ENCODE measurements around the gene MATCAP1. TPM values are rescaled to one million over a fixed set of nuclear protein-coding genes. Genes with fewer than 3 reads are reported as not detected.

Gene MATCAP1
- total RNA-seq (2021; fragmentation: NEBNext Ultra II Directional; extraction: Animal tissue kit (Norgen Biotek cat#: 25700)) (22.9 and 23.1 TPM in 2 replicates), polyA plus RNA-seq (2011; rRNA removed) (27.5 and 38.0 TPM in 2 replicates), polyA minus RNA-seq (2011; rRNA and poly(A)+ RNA removed) (11.5 and 14.2 TPM in 2 replicates)
- 36.8 TPM for polyA plus RNA-seq (2011; cell fraction: cytosol; rRNA removed)
- 218 TPM for polyA plus RNA-seq (2011; cell fraction: nucleus; rRNA removed)
- 23.0 to 37.9 TPM (median 32.2 TPM) in 4 replicates for polyA plus RNA-seq (2012, experiment 1 of 2)
- polyA plus RNA-seq (2012, experiment 2 of 2), result 11.4 TPM
- polyA plus RNA-seq (2013, experiment 1 of 2), result 13.5 TPM
- polyA plus RNA-seq (2013, experiment 2 of 2), result 13.1 TPM
- polyA minus RNA-seq (2011; cell fraction: cytosol; rRNA and poly(A)+ RNA removed), result 9.8 TPM
- 36.5 TPM for polyA minus RNA-seq (2011; cell fraction: nucleus; rRNA and poly(A)+ RNA removed)
- long read RNA-seq, experiment 1, result 0 reads
- long read RNA-seq, experiment 2, partial matches to known transcripts, result 0 of 9 reads
- long read RNA-seq, experiment 2, other reads (novel, unspliced or antisense), result 8 of 9 reads

DNA sequence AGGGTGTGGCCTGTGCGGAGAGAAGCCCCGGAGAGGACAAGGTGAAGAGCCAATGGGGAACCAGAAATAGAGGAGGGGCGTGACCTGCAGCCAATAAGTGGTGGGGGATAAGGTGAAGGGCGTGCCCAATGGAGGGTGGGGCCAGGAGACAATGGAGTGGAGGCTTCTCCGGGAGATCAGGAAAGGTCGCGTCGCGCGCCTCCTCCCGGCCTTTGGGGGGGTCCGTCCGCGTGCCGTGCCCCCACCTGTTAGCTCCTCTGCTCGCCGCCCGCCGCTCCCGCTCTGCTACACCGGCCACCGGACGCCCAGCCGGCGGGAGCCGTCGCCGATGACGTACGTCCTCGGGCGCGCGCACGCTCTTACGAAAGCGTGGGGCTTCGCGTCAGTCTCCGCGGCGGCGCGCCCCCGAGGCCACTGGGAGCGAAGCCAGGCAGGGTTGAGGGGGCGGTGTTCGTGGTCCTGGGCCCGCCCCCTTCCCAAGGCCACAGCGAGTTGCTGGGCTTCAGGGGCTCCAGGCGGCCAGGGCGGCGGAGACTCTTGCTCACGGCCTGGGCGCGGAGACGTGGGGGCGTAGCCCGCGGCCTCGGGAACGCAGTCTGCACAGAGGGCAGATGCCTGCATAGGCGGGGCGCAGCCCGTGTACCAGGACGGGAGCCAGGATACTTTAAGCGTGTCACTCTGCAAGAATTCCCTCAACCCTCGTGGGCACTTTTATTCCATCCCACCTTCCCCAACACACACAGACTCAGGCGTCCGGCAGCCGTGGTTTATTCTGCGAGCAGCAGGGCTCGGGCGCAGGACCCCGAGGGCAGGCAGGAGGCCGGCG lies at the start of gene MATCAP1:
Gene MATCAP1, minus strand, starts transcription at position 337 of the 826 bp plus-strand sequence. CDS start 3,353 bp downstream, outside the sequence.
- Histone ChIP-seq H2BK120ac (replicated peaks; ENCODE audit: low read depth, low read length) (no peak within 1 kb of the TSS), H3K23ac (ENCODE audit: insufficient read length) (no peak within 1 kb of the TSS), H4K20me1 (replicated peaks in 1 of 2; ENCODE audit: control insufficient read depth in 1 of 2, insufficient read depth in 2 of 2, low read length in 2 of 2) (peaks cover 2 to 24% of the 10 kb centered on the region in 2 experiments), H3K4me3 (ENCODE audit: extremely low read depth in 1 of 4, insufficient read depth in 2 of 4, low read depth in 3 of 4, low read length in 4 of 4) (peak within 1 kb of the TSS; percentile 73 to 90 (median 85)), H3K9me3 (ENCODE audit: insufficient read depth in 2 of 2, low read depth in 1 of 2, low read length in 1 of 2) (no peaks in the 10 kb centered on the region), H3K36me3 (ENCODE audit: control insufficient read depth in 2 of 4, insufficient read depth in 4 of 4, low read length in 3 of 4) (no peaks in the 10 kb centered on the region; a peak in 1 of 8 replicates), H3K14ac (ENCODE audit: insufficient read length) (no peak within 1 kb of the TSS), H4K5ac (ENCODE audit: insufficient read length, low read depth, low read length) (peak within 1 kb of the TSS; percentile 96), H2BK12ac (ENCODE audit: low read depth, low read length) (peak within 1 kb of the TSS; percentile 35; the same call in 1 of the 2 replicates), H4K91ac (replicated peaks; ENCODE audit: insufficient read length, low read length) (peak within 1 kb of the TSS; percentile 90), H4K8ac (ENCODE audit: extremely low read depth, insufficient read depth, low read length) (peak within 1 kb of the TSS; percentile 91), H3K27ac (ENCODE audit: low read depth, low read length) (peak within 1 kb of the TSS; percentile 98), H3K18ac (ENCODE audit: extremely low read depth, low read length) (peak within 1 kb of the TSS; percentile 95), H2BK15ac (ENCODE audit: low read length) (peak within 1 kb of the TSS; percentile 61; the same call in 1 of the 2 replicates), H3K79me2 (ENCODE audit: control insufficient read depth in 1 of 2, insufficient read depth in 2 of 2, low read length in 2 of 2) (peaks cover 0 to 5% of the 10 kb centered on the region in 2 experiments; a peak in 1 of 4 replicates), H3K4me1 (replicated peaks in 1 of 4; ENCODE audit: control insufficient read depth in 3 of 4, insufficient read depth in 4 of 4, low read length in 3 of 4) (peaks cover 0 to 19% (median 11%) of the 10 kb centered on the region in 4 experiments; a peak in 5 of 7 replicates), H3K79me1 (ENCODE audit: low read depth, low read length) (no peaks in the 10 kb centered on the region), H2AFZ (ENCODE audit: low read length) (peak within 1 kb of the TSS; percentile 17; the same call in 1 of the 2 replicates), H2BK20ac (ENCODE audit: low read length) (no peak within 1 kb of the TSS), H3K4me2 (ENCODE audit: insufficient read depth in 1 of 2, low read depth in 2 of 2, low read length in 2 of 2) (peak within 1 kb of the TSS; percentile 67 to 92), H3K9ac (replicated peaks in 1 of 4; ENCODE audit: extremely low read depth in 1 of 4, low read depth in 3 of 4, low read length in 3 of 4) (peak within 1 kb of the TSS; percentile 53 to 96 (median 88)), H3K4ac (replicated peaks; ENCODE audit: insufficient read length, low read depth, low read length) (peak within 1 kb of the TSS; percentile 85), H3K56ac (replicated peaks; ENCODE audit: insufficient read length, low read depth, low read length) (peak within 1 kb of the TSS; percentile 95), H2AK5ac (ENCODE audit: low read depth, low read length) (no peak within 1 kb of the TSS), H3K27me3 (replicated peaks in 1 of 4; ENCODE audit: control insufficient read depth in 3 of 4, extremely low read depth in 1 of 4, insufficient read depth in 3 of 4, low read length in 3 of 4) (peaks cover 8 to 34% (median 20%) of the 10 kb centered on the region in 4 experiments), H3K23me2 (ENCODE audit: low read depth, low read length) (peaks cover 13% of the 10 kb centered on the region; the same call in 1 of the 2 replicates), H2BK5ac (ENCODE audit: low read depth, low read length) (peak within 1 kb of the TSS; percentile 95)
- ChIA-PET POLR2A (ENCODE audit: partially characterized antibody) (interaction anchor here (1.0 to 4.0 kb wide), 10 partner anchors 10 to 63 kb away, joined by 3 to 19 read pairs (median 5); partner anchors contain the start of genes B3GNT9, HSF4 and NOL3), CTCF (ENCODE audit: partially characterized antibody) (interaction anchor here (1.1 to 9.3 kb wide), 13 partner anchors 10 to 231 kb away, joined by 3 to 151 read pairs (median 7); partner anchors contain the start of genes ELMO3, FBXL8, HSF4 and NOL3)
- WGBS, 2 experiments (ENCODE audit: extremely low coverage in 1 of 2, insufficient coverage in 1 of 2, insufficient read length in 1 of 2, insufficient replicate concordance in 2 of 2, low coverage in 1 of 2, low lambda C conversion rate in 2 of 2, missing lambda C conversion rate in 1 of 2), result 1% methylated on average over 77 of the region's 77 CpGs; no CpG with 5 or more reads in 1 of the 2 experiments
- FAIRE-seq (peak; percentile 94), DNase-seq (ENCODE audit: low read depth in 1 of 2, low spot score in 2 of 2) (peak; percentile 87 to 95)
- TF ChIP-seq BCL11A (IDR thresholded peaks at IDR 0.05; ENCODE audit: low read depth in 2 of 2, low read length in 2 of 2) (no peak), E2F6 (IDR thresholded peaks at IDR 0.05) (0 out of 2 replicates have a peak, but pooled peaks have one; percentile 22), KDM1A (IDR thresholded peaks at IDR 0.05; ENCODE audit: borderline replicate concordance, low read length) (no peak), HDAC2 (IDR thresholded peaks at IDR 0.05; ENCODE audit: borderline replicate concordance in 1 of 2, low read depth in 2 of 2, low read length in 2 of 2) (no peak), ASH2L (IDR thresholded peaks at IDR 0.05; ENCODE audit: low read length) (peak; percentile 38), TAF1 (IDR thresholded peaks at IDR 0.05; ENCODE audit: low read depth, low read length) (peak; percentile 62), SRF (IDR thresholded peaks at IDR 0.05; ENCODE audit: low read depth, low read length) (no peak)
